ENCODE data around the gene SARS1.
"Not testable (repeated sequence)": the region's sequence is repeated elsewhere in the genome, so short reads cannot be mapped to it uniquely, and the experiment has no call there.

Gene SARS1

DNA sequence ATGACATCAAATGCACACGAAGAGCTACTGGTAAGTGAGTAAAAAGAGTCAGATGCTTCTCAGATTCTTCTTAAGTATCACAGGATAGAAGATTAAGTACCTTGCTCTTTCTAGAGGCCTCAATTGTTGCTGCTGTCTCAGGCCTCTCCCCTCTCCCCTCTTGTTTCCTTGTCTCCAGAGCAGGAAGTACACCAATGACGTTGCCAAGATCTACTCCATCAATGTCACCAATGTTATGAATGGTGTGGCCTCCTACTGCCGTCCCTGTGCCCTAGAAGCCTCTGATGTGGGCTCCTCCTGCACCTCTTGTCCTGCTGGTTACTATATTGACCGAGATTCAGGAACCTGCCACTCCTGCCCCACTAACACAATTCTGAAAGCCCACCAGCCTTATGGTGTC is 21.3 kb upstream of the SARS1 start:
- DNase-seq (ENCODE audit: low read depth) = no peak

DNA sequence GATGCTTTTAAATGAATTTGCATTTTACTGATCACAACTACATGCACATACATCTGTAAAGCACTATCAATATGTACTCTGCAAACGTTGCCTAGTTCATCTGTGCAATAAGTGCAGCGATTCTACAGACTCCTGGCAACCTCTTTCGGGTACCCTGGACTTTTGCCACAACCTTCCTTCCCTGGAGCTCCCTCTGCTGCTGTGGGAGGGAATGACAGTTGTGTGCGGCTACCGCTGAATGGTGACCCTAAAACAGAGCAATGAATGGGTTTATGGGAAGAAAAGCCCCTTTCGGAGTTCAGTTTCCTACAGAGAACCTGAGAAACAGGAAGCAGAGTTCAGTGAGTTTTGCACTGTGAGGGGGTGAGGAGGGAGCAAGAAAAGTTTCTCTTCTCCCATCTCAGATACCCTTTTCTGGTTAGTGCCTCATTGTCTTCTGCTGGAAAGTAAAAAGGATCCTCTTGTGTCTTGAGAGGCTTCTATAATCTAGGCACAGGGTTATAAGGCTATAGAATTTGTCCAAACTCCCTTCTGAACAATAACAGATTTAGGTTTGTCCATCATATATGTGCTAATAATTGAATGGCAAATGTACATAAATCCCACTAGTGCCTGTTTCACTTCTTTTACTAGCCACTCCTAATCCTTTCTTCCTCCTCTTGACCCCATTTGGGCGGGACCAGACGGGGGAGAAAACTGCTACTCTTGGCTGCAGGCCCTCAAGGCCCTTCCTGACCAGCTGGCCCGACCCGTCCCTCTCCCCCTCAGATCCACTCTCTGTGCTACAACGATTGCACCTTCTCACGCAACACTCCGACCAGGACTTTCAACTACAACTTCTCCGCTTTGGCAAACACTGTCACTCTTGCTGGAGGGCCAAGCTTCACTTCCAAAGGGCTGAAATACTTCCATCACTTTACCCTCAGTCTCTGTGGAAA is 19.8 kb upstream of the SARS1 start:
- DNase-seq (ENCODE audit: low read depth) = no peak

DNA sequence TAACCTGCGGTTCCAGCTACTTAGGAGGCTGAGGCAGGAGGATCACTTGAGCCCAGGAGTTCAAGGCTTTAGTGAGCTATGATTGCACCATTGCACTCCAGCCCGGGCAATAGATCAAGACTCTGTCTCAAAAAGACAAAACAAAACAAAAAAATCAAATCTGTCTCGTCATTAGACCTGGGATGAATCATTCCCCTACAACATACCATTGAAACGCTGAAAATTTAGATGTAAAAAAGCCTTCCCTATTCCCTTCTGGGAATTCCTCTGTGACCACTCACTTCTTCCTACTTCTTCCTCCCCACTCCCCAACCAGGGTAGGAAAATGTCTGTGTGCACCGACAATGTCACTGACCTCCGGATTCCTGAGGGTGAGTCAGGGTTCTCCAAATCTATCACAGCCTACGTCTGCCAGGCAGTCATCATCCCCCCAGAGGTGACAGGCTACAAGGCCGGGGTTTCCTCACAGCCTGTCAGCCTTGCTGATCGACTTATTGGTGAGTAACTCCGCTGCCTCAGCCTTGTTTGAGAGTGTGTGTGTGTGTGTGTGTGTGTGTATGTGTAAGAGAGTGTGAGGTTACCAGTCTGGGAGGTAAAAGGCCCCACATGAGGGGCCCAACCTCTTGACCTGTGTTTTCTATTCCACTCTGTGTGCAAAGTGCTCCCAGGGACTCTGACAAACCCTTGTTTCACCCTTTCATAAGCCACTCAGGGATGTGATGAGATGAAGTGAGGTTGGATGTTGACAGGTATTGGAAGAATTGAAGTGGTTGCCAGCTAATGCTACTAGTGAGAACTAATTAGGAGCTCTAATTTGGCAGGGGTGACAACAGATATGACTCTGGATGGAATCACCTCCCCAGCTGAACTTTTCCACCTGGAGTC is 16.3 kb upstream of the SARS1 start:
- peak; percentile 99 for DNase-seq (ENCODE audit: low read depth)

GRCh38 chr1:109198043-109198695 is 15.5 kb upstream of the SARS1 start:
- peak; percentile 68 for DNase-seq (ENCODE audit: low read depth)

- DNase-seq (ENCODE audit: low read depth) = no peak
Measured at GRCh38 chr1:109198745-109199144, 15.0 kb upstream of the SARS1 start.

DNA sequence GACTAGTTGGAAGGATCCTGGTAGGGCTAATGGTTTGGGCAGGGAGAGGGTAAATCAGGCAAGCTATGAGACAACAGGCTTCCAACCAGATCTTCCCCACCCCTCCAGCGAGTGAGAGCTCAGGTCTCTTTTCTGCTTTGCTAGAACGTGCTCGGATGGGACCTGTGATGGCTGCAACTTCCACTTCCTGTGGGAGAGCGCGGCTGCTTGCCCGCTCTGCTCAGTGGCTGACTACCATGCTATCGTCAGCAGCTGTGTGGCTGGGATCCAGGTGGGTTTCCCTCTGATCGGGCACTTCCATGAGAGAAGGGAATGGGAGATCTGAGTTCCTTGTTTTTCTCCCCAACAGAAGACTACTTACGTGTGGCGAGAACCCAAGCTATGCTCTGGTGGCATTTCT is 14.0 kb upstream of the SARS1 start:
- no peak for DNase-seq (ENCODE audit: low read depth)

DNA sequence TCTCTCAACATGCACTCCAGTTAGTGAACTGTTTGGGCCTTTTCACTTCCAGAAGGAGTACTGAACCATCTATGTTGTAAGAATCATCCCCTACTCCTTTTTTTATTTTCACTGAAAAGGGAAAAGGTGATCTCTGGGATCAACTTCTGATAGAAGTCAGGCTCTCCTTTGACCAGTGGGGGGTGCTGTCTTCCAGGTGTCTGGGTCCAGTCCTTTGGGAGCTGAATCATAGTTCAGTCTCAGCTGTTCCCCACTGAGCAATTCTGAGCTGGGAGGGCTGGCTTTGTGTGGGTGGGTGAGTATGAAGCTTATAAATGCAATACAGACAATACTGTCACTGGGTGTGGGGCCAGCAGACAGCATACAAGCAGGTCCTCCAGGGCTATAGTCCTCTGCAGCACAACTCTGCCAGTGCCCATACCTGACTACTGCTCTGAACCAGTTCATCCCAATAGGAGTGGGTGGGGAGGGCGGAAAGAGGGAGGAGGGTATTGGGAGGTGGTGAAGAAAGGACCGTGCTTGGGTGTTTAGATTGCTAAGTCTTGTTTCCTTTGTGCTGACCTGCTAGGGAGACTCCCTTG is 12.5 kb upstream of the SARS1 start:
- DNase-seq (ENCODE audit: low read depth) = peak; percentile 38

- no peak for DNase-seq (ENCODE audit: low read depth)
Measured at GRCh38 chr1:109204484-109204883, 9.2 kb upstream of the SARS1 start.

GRCh38 chr1:109206339-109206738 is 7.4 kb upstream of the SARS1 start:
- DNase-seq (ENCODE audit: low read depth) = no peak

DNA sequence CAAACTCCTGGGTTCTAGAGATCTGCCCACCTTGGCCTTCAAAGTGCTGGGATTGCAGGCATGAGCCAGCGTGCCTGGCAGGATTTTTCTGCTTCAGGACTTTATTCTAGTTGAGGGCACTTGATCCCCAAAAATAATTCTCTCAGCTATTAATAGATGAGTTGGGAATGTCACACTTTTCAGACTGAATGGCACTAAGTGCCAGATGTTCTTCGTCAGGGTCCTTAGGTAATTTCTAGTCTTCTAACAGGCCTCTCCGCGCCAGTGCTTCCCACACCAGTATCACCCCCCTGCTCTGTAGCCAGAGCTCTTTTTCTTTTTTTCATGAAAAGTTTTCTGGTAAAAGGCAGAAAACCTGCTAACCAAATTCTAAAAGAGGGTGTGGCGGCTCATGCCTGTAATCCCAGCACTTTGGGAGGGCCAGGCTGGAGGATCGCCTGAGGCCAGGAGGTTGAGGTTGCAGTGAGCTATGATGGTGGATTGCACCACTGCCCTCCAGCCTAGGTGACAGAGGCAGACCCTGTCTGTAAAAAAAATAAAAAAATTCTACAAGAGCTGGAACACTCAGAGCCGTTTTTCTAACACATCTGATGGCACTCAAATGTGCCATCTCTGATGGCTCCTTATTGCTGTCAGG is 6.1 kb upstream of the SARS1 start:
- DNase-seq (ENCODE audit: low read depth) = no peak

DNA sequence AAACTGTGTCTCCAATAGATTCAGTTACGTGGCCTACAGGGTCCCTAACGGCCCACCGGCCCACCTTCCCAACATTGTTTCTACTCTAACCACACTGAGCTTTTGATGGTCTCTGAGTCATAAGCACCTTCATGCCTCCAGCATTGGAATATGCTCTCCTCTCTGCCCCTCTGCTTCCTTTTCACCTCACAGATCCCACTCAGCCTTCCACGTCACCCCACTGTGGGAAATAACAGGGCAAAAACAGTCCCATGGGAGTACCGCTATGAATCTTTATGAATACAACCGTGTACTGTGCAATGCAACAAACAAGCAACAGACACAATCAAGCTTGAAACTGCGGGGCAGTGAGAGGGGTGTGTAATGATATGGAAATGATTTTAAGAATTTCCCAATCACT is 5.3 kb upstream of the SARS1 start:
- DNase-seq (ENCODE audit: low read depth) = no peak

GRCh38 chr1:109208836-109209463 is 4.8 kb upstream of the SARS1 start:
- no peak for DNase-seq (ENCODE audit: low read depth)

DNA sequence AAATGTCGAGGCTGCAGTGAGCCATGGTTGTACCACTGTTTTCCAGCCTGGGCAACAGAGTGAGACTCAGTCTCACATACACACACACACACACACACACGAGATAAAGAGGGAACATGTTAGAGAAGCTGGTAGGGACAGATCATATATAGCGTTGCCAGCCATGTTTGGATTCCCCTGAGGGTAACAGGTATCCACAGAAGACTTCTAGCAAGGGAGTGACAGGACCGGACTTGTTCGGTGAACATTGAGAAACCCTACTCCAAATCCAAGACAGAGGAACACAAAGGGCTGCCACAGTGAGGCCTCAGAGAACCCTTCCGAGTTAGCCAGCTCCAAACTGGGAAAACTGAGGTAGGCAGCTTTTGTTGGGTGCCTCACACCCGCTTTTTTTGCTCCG is 3.7 kb upstream of the SARS1 start:
- no peak for DNase-seq (ENCODE audit: low read depth)

GRCh38 chr1:109213345-109213823 is 334 bp upstream of the SARS1 start:
- DNase-seq (ENCODE audit: low read depth) = no peak

DNA sequence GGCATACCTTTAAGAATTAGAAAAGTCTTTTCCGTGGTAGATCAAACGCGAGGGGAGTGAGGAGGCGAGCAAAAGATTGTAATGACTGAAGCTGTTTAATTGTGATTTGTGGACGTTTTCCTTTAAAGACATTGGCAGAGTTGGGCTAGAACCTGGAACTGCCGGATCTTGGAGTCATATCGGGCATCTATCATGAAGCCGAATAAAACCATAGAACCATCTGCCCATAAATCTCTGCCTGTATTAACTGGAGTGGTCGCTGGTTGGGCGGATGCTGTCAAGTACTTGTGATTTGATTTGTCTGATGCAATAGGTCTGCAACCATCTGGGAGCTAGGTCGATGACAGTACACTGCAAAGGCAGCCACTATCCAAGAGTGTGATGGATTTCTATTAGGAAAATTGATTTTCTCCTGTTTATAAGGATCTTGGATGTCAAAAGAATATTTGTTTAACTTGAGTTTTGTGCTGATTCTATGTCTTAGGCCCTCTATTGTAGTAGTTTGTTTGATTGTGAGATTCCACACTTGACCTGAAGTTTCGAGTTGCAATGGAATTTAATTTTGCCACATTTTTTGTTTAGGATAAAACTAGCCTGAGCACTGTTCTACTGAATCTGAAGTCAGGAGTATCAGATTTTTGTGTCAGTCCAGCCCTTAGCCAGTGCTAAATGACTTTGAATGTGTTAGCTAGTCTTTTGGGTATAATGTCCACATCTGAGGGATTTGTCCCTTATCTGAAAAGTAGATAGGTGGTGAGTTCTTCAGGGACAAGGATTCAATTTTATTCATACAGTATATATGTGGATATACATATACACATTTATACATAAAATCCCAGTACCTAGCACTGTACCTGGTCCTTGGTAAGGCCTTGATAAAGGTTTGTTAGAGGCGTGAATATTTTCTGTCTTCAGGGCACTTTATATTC is 1.2 kb downstream of the SARS1 start:
- DNase-seq (ENCODE audit: low read depth) = peak; percentile 61

DNA sequence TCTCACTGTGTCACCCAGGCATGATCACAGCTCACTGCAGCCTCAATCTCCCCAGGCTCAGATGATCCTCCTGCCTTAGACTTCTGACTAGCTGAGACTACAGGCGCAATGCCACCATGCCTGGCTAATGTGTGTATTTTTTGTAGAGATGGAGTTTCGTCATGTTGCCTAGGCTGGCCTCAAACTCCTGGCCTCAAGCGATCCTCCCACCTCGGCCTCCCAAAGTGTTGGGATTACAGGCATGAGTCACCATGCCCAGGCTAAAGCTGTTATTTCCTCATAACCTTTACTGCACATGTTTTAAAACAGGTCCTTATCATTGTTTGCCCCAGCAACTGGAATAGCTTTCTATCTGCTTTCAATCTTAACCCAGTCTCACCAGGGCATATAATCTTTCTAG is 2.9 kb downstream of the SARS1 start:
- no peak for DNase-seq (ENCODE audit: low read depth)

DNA sequence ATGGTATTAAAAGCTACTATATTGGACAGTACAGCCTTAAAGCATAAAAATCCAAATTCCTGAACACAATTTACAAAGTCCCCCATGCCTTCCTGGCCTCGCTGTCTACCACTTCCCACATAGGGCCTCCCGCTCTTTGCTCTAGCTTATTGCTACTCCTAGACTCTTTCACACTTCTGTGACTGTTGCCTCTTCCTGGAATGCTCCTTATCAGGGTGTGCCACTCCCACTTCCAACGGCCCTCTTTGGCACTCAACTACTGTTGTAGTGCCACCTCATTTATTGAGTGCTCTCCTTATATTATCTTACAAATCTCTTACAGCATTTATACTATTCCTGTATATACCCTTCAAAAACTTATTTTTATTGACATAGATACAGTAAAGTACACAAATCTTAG is 4.8 kb downstream of the SARS1 start:
- DNase-seq (ENCODE audit: low read depth) = no peak

- not testable (repeated sequence) for DNase-seq (ENCODE audit: low read depth)
Measured at GRCh38 chr1:109221201-109221600, 7.5 kb downstream of the SARS1 start.

DNA sequence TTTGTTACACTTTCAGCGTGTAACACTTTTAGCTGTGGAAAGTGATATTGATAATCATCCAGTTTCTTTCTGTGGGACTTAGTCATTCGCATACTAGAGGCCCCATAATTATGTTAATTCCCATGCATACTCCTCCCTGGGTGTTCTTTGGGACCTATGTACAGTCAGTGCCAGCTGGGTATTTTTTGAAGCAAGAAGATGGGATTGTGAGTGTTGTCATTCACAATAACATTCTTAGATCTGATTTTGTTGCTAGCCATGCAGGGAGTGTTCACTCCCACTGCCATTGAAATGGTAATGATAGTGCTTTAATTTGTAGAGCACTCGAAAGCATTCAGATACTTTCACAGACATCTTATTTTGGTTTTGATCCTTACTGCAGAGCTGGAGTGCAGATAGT is 11.6 kb downstream of the SARS1 start:
- DNase-seq (ENCODE audit: low read depth) = no peak

All from GM04503 (cell line).